GM18505 (cell line): ENCODE results near the gene GABRG3.
"Not testable (repeated sequence)": the region's sequence is repeated elsewhere in the genome, so short reads cannot be mapped to it uniquely, and the experiment has no call there.

Source experiments
- ATAC-seq: cut with Tn5 transposase; IDR thresholded peaks from one replicate; pipeline ENCODE4 v1.9.1; 2021; ENCODE audit not compliant: unreplicated experiment
- POLR2A ChIP-seq: IDR thresholded peaks from 4 replicates; pipeline ENCODE4 v1.6.1; 2011; ENCODE audit warnings: borderline replicate concordance; ENCODE audit not compliant: insufficient read depth, insufficient read length; ENCODE audit errors: extremely low read depth

GABRG3 gene

GRCh38 chr15:27175472-27176153, 204.6 kb downstream of the GABRG3 start:
- no peak for TF ChIP-seq POLR2A
- no peak for ATAC-seq

GRCh38 chr15:27176785-27177406, 205.9 kb downstream of the GABRG3 start:
- no peak for TF ChIP-seq POLR2A
- ATAC-seq, result no peak

GRCh38 chr15:27179789-27180188, 208.8 kb downstream of the GABRG3 start:
- TF ChIP-seq POLR2A, result no peak
- ATAC-seq, result no peak

DNA sequence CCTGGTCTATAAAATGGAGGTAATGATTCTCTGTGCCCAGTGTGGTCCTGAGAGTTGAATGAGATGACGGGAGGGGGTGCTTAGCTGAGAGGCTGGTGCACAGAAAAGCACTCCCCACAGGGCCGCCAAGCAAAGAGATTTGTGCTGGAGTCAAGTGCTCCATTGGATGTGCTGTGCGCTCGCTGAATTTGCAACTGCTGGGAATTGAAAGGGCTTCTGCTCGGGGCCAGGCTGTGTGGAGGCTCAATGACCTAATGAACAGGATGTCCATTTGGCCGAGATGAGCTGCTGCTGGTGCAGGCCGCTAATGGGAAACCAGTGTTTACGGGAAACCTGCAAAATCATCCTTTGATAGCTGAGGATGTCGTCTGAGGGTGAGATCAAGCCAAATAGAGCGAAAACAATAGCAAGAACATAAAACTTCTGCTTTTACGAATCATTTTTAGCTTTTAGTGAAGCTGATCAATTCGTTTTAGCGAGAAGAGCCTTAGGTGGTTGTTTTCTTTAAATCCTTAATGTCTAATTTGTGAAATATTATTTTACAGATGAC, 211.7 kb downstream of the GABRG3 start:
- ATAC-seq, result no peak
- no peak for TF ChIP-seq POLR2A

DNA sequence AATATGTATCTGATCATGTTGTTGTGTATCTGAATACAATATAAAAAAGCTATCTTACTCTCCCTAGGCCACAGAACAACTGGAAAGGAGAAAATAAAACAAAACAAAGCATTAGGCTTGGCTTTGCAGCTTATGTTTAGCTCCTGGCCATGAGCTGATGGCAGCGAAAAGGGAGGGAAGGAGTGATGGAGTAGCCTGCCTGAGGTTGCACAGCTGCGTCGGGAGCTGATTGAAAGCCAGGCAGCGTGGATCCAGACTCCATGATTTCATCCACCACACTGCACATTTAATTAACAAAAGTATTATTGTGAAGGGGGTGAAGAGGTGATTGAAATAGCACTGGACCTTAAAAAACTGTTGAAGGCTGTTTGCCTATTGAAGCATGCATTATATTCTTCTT, 212.2 kb downstream of the GABRG3 start:
- ATAC-seq, result no peak
- TF ChIP-seq POLR2A, result no peak

GRCh38 chr15:27191515-27191914, 220.5 kb downstream of the GABRG3 start:
- not testable (repeated sequence) for ATAC-seq

GRCh38 chr15:27196691-27197090, 225.7 kb downstream of the GABRG3 start:
- no peak for TF ChIP-seq POLR2A
- no peak for ATAC-seq

- TF ChIP-seq POLR2A, result no peak
- ATAC-seq, result no peak
These were observed 230.4 kb downstream of the GABRG3 start for GRCh38 chr15:27201425-27201824.

DNA sequence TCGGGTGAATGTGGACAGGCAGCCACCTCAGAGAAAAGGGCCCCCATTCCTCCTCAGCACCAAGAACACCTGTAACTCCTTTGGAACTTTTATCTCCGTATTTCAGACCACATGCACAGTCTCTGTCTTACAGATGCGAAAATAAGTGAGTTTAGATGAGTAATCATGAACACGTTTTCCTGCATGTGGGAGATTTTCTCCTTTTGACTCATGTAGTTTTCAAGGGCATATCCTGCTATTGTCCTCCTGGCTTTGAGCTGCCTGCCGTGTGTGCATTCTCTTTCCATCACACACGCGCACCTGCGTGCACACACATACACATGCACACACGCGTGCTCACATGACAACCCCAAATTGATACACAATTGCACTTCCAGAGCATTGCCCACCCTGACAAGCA, 239.2 kb downstream of the GABRG3 start:
- no peak for TF ChIP-seq POLR2A
- no peak for ATAC-seq

DNA sequence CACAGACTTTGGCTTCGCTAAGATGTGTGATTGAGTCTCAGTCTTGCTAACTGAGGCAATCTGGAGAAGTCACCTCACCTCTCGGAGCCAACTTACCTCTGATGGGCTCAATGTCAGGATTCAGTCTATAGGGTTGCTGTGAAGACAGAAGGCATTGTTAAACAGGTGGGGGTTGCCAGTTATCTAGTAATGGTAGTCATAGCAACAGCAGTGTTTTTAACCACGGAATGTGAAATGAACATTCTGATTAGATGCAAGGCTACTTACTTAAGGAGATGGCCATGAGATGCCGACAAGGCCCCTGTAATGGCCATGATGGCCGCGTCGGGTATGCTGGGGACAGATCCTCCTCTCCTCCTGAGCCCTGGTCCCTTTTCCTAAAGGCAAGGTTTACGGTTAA, 243.1 kb downstream of the GABRG3 start:
- ATAC-seq, result no peak
- no peak for TF ChIP-seq POLR2A

DNA sequence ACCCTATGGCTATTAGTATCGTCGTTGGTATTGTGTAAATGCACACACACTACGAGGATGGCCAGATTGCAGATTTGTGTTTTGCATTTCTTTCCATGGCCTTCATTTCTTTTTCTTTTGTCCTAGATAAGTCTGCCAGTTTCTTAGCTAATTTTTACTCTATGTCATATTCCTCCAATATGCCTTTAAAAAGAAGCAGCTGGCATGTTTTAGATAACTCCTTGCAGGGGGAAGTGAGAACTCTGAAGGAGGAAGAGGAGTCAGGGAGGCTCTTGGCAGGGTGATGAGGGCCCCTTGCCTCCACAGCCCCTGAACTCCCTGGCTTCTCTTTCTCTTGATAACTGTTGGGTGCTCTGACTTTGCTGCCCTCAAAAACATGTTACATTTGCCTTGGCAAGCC, 244.0 kb downstream of the GABRG3 start:
- ATAC-seq, result no peak
- TF ChIP-seq POLR2A, result no peak

DNA sequence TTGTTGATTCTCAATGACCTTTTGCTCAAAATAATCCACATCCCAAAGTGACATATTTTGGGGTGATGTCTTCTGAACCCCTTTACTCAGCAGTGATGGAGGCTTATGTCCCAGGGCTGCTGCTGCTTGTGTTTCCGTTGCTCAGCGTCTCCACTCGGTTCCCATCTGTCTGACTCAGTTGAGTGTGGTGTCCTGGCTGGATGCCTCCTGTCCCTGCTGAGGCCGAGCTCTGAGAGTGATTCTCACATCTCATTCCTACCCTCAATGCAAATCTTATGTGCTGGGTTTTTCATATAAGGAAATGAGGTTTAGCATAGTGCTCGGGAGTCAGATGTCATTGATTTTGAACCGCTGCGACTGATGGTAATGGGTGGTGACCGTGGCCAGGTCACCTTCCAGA, 247.4 kb downstream of the GABRG3 start:
- no peak for TF ChIP-seq POLR2A
- ATAC-seq, result no peak

- no peak for ATAC-seq
- no peak for TF ChIP-seq POLR2A
These were observed 248.7 kb downstream of the GABRG3 start for GRCh38 chr15:27219636-27220035.

DNA sequence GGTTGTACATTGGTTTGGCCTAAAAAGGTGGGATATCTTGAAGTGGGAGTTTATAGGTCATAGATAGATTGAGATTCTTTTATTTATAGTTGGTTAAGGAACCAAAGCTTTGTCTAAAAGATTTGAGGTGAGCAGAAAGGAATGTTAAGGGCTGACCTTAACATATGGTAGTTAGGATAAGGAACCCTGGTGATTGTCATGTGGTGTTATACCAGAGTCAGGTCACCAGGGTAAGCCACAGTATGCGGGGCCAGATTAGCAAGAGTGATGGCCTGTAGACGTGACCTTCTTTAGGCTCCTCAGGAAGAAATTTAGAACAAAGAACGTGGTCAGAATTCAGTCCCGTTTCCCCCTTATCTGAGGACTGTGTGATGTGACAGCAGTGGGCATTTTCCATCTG, 249.2 kb downstream of the GABRG3 start:
- no peak for TF ChIP-seq POLR2A
- no peak for ATAC-seq
